WERI-Rb-1 (cell line): ENCODE data around the gene WDR27.

Experiments
- DNase-seq: peaks from one replicate; pipeline ENCODE4 v3.0.0-alpha.2; 2020
- H3K27ac ChIP-seq: fragments of 250-450 bp; sonication (Bioruptor Pico); 2 replicates; pipeline ENCODE4 v1.5.1; 2020; ENCODE audit warnings: mild to moderate bottlenecking, moderate library complexity
- H3K27me3 ChIP-seq: fragments of 250-450 bp; sonication (Bioruptor Pico); 2 replicates; pipeline ENCODE4 v1.5.1; 2021; ENCODE audit warnings: mild to moderate bottlenecking, low read depth, moderate library complexity; ENCODE audit not compliant: insufficient read depth, severe bottlenecking
- H3K36me3 ChIP-seq: fragments of 250-450 bp; sonication (Bioruptor Pico); 2 replicates; pipeline ENCODE4 v1.5.1; 2020; ENCODE audit warnings: mild to moderate bottlenecking, moderate library complexity
- H3K4me3 ChIP-seq: 2 replicates; pipeline ENCODE4 v1.5.1; 2011; ENCODE audit warnings: low read depth, mild to moderate bottlenecking, control low read depth, low read length
- H3K9me3 ChIP-seq: fragments of 250-450 bp; sonication (Bioruptor Pico); 2 replicates; pipeline ENCODE4 v1.5.1; 2021; ENCODE audit warnings: mild to moderate bottlenecking, moderate library complexity; ENCODE audit not compliant: severe bottlenecking
- CTCF ChIP-seq: IDR thresholded peaks from 2 replicates; pipeline ENCODE4 v1.5.1; 2011; ENCODE audit warnings: low read depth, mild to moderate bottlenecking, control low read depth, inconsistent platforms, low read length

WDR27 gene

GRCh38 chr6:169675011-169675410, 26.8 kb downstream of the WDR27 start:
- no peak for TF ChIP-seq CTCF
- no peak for DNase-seq
- H3K27me3 ChIP-seq = no peaks in the 10 kb centered on the region
- H3K4me3 ChIP-seq = no peak overlapping the region
- no peaks in the 10 kb centered on the region for H3K9me3 ChIP-seq
- no peaks in the 10 kb centered on the region; the same call in 1 of the 2 replicates for H3K36me3 ChIP-seq
- H3K27ac ChIP-seq = no peak overlapping the region

DNA sequence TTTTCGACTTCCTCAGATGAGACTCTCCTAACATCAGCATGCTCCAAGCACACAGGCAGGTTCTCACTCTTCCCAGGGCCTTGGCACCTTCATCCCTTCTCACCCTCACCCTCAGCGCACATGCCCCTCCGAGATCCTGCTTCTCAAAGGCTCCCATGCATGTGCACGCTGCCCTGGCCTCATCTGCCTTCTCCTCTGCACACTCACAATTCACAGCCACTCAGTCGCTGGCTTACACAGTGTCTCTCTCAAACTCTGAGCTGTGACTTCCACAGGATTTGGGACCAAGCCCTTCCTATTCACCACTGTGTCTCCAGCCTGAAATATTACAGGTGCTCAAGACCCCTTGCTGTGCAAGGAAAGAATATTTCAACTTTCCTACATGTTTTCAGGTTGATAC, 30.3 kb downstream of the WDR27 start:
- Histone ChIP-seq H3K4me3 (no peak overlapping the region), H3K36me3 (no peaks in the 10 kb centered on the region; the same call in none of the 2 replicates), H3K27me3 (no peaks in the 10 kb centered on the region), H3K9me3 (no peaks in the 10 kb centered on the region), H3K27ac (no peak overlapping the region)
- no peak for TF ChIP-seq CTCF
- DNase-seq = no peak

DNA sequence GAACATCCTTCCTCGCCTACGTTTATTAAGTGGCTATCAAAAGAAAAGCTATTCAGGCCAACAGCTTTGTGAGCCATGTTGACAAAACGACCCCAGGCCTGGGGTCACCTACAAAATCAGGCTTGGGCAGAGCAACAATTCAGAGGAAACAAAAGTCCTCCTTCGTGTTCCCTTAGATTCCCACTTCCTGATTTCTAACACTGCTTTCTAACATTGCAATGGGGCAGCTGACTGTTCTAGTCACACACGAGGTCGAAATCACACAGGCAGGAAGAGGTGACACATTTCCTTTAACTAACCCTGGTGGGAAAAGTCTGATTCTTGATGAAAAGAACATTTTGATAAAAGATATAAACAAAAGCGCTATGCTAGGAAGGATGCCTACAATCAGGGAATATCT, 31.9 kb downstream of the WDR27 start:
- Histone ChIP-seq H3K27ac (no peak overlapping the region), H3K4me3 (no peak overlapping the region), H3K27me3 (no peaks in the 10 kb centered on the region), H3K9me3 (no peaks in the 10 kb centered on the region), H3K36me3 (no peaks in the 10 kb centered on the region; the same call in none of the 2 replicates)
- TF ChIP-seq CTCF = no peak
- DNase-seq = no peak

DNA sequence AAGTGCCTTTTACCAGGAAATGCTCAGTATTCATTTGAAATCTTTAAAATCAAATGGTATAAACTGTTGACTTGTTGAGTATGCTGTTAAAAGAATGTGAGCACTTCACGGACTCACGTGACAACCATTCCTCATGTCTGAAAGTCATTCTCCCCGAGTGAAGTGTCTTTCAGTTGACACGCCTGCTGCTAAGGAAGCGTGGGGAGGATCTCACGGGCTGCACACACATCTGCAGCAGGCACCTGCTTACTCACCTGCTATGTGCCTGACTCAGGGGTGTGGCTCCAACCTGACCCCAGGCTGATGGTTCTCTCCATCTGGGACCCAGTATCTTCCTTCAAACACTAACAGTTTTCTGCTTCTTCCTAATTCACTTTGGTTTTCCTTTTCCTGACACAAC, 32.7 kb downstream of the WDR27 start:
- DNase-seq = no peak
- Histone ChIP-seq H3K36me3 (no peaks in the 10 kb centered on the region; the same call in none of the 2 replicates), H3K27me3 (no peaks in the 10 kb centered on the region), H3K27ac (no peak overlapping the region), H3K4me3 (no peak overlapping the region), H3K9me3 (no peaks in the 10 kb centered on the region)
- no peak for TF ChIP-seq CTCF

DNA sequence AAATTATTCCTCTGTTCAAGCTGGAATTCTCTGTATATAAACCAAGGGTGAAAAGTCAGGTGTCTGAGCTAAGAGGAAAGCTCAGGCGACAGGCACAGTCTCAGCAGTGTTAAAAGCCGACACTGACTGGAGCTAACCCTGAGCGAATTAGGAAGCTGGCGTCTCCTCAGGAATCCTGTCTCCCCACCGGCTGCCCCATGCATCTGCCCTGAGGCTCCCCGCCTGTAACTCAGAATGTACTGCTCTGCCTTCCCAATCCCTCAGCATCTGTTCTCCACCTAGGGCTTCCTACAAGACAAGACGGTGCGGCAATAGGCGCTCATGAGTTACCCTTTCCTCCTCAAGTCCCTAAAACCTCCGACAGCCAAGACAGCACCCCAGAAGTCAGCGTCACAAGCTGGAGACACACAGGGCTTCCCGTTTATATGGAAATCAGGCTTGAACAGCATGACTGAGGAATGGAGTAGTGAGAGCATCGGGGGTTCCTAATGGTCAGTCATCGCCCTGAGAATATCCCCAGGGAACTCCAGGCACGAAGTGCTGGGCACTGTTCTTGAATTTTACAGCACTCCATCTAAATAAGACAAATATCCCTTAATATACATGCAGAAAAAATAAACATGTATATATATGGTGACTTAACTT, 33.5 kb downstream of the WDR27 start:
- Histone ChIP-seq H3K9me3 (no peaks in the 10 kb centered on the region), H3K36me3 (no peaks in the 10 kb centered on the region; the same call in none of the 2 replicates), H3K4me3 (no peak overlapping the region), H3K27me3 (no peaks in the 10 kb centered on the region), H3K27ac (no peak overlapping the region)
- DNase-seq = no peak
- no peak for TF ChIP-seq CTCF

- H3K27me3 ChIP-seq = no peaks in the 10 kb centered on the region
- no peak for DNase-seq
- TF ChIP-seq CTCF = no peak
- H3K36me3 ChIP-seq = no peaks in the 10 kb centered on the region; the same call in none of the 2 replicates
- no peaks in the 10 kb centered on the region for H3K9me3 ChIP-seq
- H3K4me3 ChIP-seq = no peak overlapping the region
- no peak overlapping the region for H3K27ac ChIP-seq
Observed at GRCh38 chr6:169667716-169668115, 34.1 kb downstream of the WDR27 start.
